BLaER1 treated with 17β-estradiol and CSF1 and Interleukin-3, amounts not matched to agents 10 nM and 100 nM (cell line): ENCODE data around the gene UTP20.

Experiments
- H3K27ac ChIP-seq, 11 experiments: shearing (Covaris generic); formaldehyde crosslinking; 2 replicates each; pipeline ENCODE4 v1.8.1; 2022
- H3K27me3 ChIP-seq, 11 experiments: shearing (Covaris generic); formaldehyde crosslinking; 2 replicates each; pipeline ENCODE4 v1.8.1; 2022
- H3K36me3 ChIP-seq, 11 experiments: shearing (Covaris generic); formaldehyde crosslinking; 2 replicates each; pipeline ENCODE4 v1.8.1; 2022
- H3K4me1 ChIP-seq, 10 experiments: shearing (Covaris generic); formaldehyde crosslinking; 2 replicates each; pipeline ENCODE4 v1.8.1; 2022
- H3K4me2 ChIP-seq, 11 experiments: shearing (Covaris generic); formaldehyde crosslinking; 2 replicates each; pipeline ENCODE4 v1.8.1; 2022
- H3K4me3 ChIP-seq, 10 experiments: shearing (Covaris generic); formaldehyde crosslinking; 2 replicates each; pipeline ENCODE4 v1.8.1; 2022
- H3K9ac ChIP-seq, 11 experiments: shearing (Covaris generic); formaldehyde crosslinking; 2 replicates each; pipeline ENCODE4 v1.8.1; 2022
- H3K9me3 ChIP-seq, 11 experiments: shearing (Covaris generic); formaldehyde crosslinking; replicated peaks in 1 of 11; 2 replicates each; pipeline ENCODE4 v1.8.1; 2022
- H4K20me1 ChIP-seq, 11 experiments: shearing (Covaris generic); formaldehyde crosslinking; 2 replicates each; pipeline ENCODE4 v1.8.1; 2022
- Cebpa-rat ChIP-seq, 11 experiments: shearing (Covaris generic); IDR thresholded peaks; 2 replicates each; pipeline ENCODE4 v1.8.1; 2022

The UTP20 gene

DNA sequence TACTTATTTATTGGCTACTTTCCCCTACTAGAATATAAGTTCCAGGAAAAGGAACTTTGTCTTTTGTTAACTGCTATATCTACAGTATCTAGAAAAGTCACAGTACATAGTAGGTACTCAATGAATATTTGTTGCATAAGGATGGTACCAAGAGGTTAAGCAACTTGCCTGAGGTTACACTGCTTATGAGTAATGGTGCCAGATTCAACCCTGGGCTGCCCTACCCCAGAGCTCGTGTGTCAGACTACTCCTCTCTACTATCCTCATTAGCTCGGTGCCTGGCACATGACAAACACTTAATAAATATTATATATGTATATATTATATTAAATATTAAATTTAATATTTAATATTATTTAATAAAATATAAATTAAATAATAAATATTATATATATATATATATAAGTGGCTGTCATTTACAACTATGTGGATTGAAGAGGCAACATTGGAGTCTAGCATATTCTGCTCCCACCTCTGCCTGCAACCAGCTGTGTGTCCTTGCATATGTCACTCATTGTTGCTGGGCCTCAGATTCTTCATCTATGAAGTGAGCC lies 25.4 kb downstream of the UTP20 start:
- no peak overlapping the region for H3K4me3 ChIP-seq
- H3K4me1 ChIP-seq, result no peaks in the 10 kb centered on the region
- no peaks in the 10 kb centered on the region for H3K9me3 ChIP-seq
- no peak overlapping the region for H3K9ac ChIP-seq
- peaks cover 0 to 9% (median 0%) of the 10 kb centered on the region in 11 experiments; a peak in 2 of 22 replicates for H4K20me1 ChIP-seq
- no peaks in the 10 kb centered on the region for H3K27me3 ChIP-seq
- peaks cover 80 to 100% (median 98%) of the 10 kb centered on the region in 11 experiments for H3K36me3 ChIP-seq
- no peak overlapping the region for H3K4me2 ChIP-seq
- no peak overlapping the region for H3K27ac ChIP-seq
- TF ChIP-seq Cebpa-rat (IDR thresholded peaks at IDR 0.05), result no peak

DNA sequence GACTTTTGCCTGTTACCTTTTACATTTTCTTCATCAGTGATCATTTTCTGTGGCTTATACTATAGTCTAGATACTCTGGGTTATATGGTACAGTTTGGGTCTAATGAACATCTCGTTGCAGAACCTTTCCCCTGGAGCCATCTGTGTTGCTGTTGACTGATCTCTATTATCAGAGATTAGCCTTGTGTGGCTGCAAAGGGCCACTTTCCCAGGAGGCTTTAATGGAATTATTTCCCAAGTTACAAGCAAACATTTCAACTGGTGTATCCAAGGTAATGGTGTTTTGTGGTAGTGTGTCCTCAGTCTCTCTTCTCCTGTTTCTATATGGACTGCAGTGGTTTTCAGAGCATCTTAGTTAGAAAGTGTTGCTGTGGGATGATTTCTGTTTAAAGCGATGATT lies 25.9 kb downstream of the UTP20 start:
- peaks cover 77 to 100% (median 98%) of the 10 kb centered on the region in 11 experiments for H3K36me3 ChIP-seq

GRCh38 chr12:101322480-101322879 lies 42.6 kb downstream of the UTP20 start:
- Histone ChIP-seq H3K4me3 (no peak overlapping the region), H3K27ac (no peak overlapping the region), H3K4me2 (no peak overlapping the region), H4K20me1 (peaks cover 0 to 3% (median 0%) of the 10 kb centered on the region in 11 experiments; a peak in 1 of 22 replicates), H3K9me3 (no peaks in the 10 kb centered on the region), H3K9ac (no peak overlapping the region), H3K27me3 (no peaks in the 10 kb centered on the region), H3K4me1 (peaks cover 0 to 9% (median 3%) of the 10 kb centered on the region in 10 experiments; a peak in 8 of 20 replicates), H3K36me3 (peaks cover 6 to 100% (median 78%) of the 10 kb centered on the region in 11 experiments)
- no peak for TF ChIP-seq Cebpa-rat (IDR thresholded peaks at IDR 0.05)

More for the DNA sequence above, 25.9 kb downstream of the UTP20 start:
- H3K27ac ChIP-seq, result no peak overlapping the region
- H3K4me1 ChIP-seq, result no peaks in the 10 kb centered on the region
- no peak overlapping the region for H3K9ac ChIP-seq
- H4K20me1 ChIP-seq, result peaks cover 0 to 9% (median 0%) of the 10 kb centered on the region in 11 experiments; a peak in 2 of 22 replicates
- H3K4me2 ChIP-seq, result no peak overlapping the region
- TF ChIP-seq Cebpa-rat (IDR thresholded peaks at IDR 0.05), result no peak
- H3K4me3 ChIP-seq, result no peak overlapping the region
- no peaks in the 10 kb centered on the region for H3K9me3 ChIP-seq
- H3K27me3 ChIP-seq, result no peaks in the 10 kb centered on the region

DNA sequence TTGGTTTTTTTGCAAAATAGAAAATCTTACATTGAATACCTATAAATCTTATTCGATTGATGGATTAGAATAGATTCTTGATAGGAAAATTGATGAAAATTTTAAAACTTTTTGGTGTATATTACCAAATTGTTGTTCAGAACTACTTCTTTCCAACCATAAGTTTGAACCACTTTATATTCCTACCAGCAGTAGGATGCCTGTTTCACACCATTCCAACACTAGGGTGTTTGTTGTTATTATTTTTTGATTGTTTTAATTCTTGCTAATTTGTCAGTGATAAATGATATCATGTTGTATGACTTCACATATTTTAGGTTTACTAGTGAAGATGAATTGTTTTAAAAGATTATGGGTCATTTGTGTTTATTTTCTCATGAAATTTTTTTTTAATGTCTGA lies 43.4 kb downstream of the UTP20 start:
- TF ChIP-seq Cebpa-rat (IDR thresholded peaks at IDR 0.05), result no peak
- no peak overlapping the region for H3K9ac ChIP-seq
- H3K27me3 ChIP-seq, result no peaks in the 10 kb centered on the region
- peaks cover 0 to 9% (median 3%) of the 10 kb centered on the region in 10 experiments; a peak in 8 of 20 replicates for H3K4me1 ChIP-seq
- H3K36me3 ChIP-seq, result peaks cover 13 to 100% (median 78%) of the 10 kb centered on the region in 11 experiments
- H3K4me2 ChIP-seq, result no peak overlapping the region
- H3K9me3 ChIP-seq, result no peaks in the 10 kb centered on the region
- H4K20me1 ChIP-seq, result peaks cover 0 to 3% (median 0%) of the 10 kb centered on the region in 11 experiments; a peak in 1 of 22 replicates
- H3K4me3 ChIP-seq, result no peak overlapping the region
- H3K27ac ChIP-seq, result no peak overlapping the region

GRCh38 chr12:101325590-101325989 lies 45.7 kb downstream of the UTP20 start:
- peaks cover 36 to 100% (median 80%) of the 10 kb centered on the region in 11 experiments for H3K36me3 ChIP-seq
- no peak overlapping the region for H3K9ac ChIP-seq
- H4K20me1 ChIP-seq, result peaks cover 0 to 3% (median 0%) of the 10 kb centered on the region in 11 experiments; a peak in 1 of 22 replicates

GRCh38 chr12:101327051-101327450 lies 47.1 kb downstream of the UTP20 start:
- no peak overlapping the region for H3K4me2 ChIP-seq
- no peaks in the 10 kb centered on the region for H3K9me3 ChIP-seq
- peaks cover 42 to 100% (median 79%) of the 10 kb centered on the region in 11 experiments for H3K36me3 ChIP-seq

More at GRCh38 chr12:101325590-101325989, 45.7 kb downstream of the UTP20 start:
- Histone ChIP-seq H3K27ac (no peak overlapping the region), H3K27me3 (no peaks in the 10 kb centered on the region), H3K4me3 (no peak overlapping the region), H3K4me1 (no peaks in the 10 kb centered on the region), H3K9me3 (no peaks in the 10 kb centered on the region), H3K4me2 (no peak overlapping the region)
- no peak for TF ChIP-seq Cebpa-rat (IDR thresholded peaks at IDR 0.05)

GRCh38 chr12:101327546-101327945 lies 47.6 kb downstream of the UTP20 start:
- Histone ChIP-seq H3K9ac (no peak overlapping the region), H3K27ac (no peak overlapping the region), H3K4me2 (no peak overlapping the region), H3K4me3 (no peak overlapping the region), H3K4me1 (no peaks in the 10 kb centered on the region), H4K20me1 (peaks cover 0 to 3% (median 0%) of the 10 kb centered on the region in 11 experiments; a peak in 1 of 22 replicates), H3K36me3 (peaks cover 47 to 100% (median 80%) of the 10 kb centered on the region in 11 experiments), H3K9me3 (no peaks in the 10 kb centered on the region), H3K27me3 (no peaks in the 10 kb centered on the region)
- no peak for TF ChIP-seq Cebpa-rat (IDR thresholded peaks at IDR 0.05)

More at GRCh38 chr12:101327051-101327450, 47.1 kb downstream of the UTP20 start:
- Histone ChIP-seq H3K27me3 (no peaks in the 10 kb centered on the region), H3K4me3 (no peak overlapping the region), H3K9ac (no peak overlapping the region), H3K4me1 (no peaks in the 10 kb centered on the region), H4K20me1 (peaks cover 0 to 3% (median 0%) of the 10 kb centered on the region in 11 experiments; a peak in 1 of 22 replicates), H3K27ac (no peak overlapping the region)
- TF ChIP-seq Cebpa-rat (IDR thresholded peaks at IDR 0.05), result no peak

GRCh38 chr12:101328917-101329316 lies 49.0 kb downstream of the UTP20 start:
- peaks cover 56 to 100% (median 87%) of the 10 kb centered on the region in 11 experiments for H3K36me3 ChIP-seq
- H3K4me2 ChIP-seq, result no peak overlapping the region
- no peak for TF ChIP-seq Cebpa-rat (IDR thresholded peaks at IDR 0.05)

DNA sequence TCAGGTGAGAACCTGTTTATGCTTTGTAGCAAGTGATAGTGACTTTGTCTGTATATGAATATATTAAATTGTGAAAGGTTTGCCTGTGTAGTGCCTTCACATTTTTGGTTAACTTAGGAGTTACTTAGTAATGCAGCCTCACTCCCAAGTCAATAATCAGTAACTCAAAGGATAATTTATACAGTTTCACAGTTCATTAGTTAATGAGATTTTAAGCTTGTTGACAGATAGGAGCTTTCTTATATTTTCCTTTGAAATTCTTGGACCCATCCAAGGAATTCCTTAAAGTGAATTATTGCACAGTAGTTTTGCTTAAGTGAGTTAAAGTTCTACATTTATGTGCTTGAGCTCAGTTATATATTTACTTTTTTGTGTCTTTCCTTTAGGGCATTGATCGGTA lies 50.7 kb downstream of the UTP20 start:
- H3K4me1 ChIP-seq, result no peaks in the 10 kb centered on the region
- 0 out of 22 replicates have a peak, but pooled peaks cover 0 to 3% (median 0%) of the 10 kb centered on the region in 11 experiments for H4K20me1 ChIP-seq
- no peak overlapping the region for H3K4me2 ChIP-seq
- H3K9ac ChIP-seq, result no peak overlapping the region
- TF ChIP-seq Cebpa-rat (IDR thresholded peaks at IDR 0.05), result no peak
- no peak overlapping the region for H3K27ac ChIP-seq
- no peaks in the 10 kb centered on the region for H3K27me3 ChIP-seq
- H3K36me3 ChIP-seq, result peaks cover 61 to 100% (median 86%) of the 10 kb centered on the region in 11 experiments
- no peaks in the 10 kb centered on the region for H3K9me3 ChIP-seq
- H3K4me3 ChIP-seq, result no peak overlapping the region

More at GRCh38 chr12:101328917-101329316, 49.0 kb downstream of the UTP20 start:
- Histone ChIP-seq H3K9me3 (no peaks in the 10 kb centered on the region), H3K9ac (no peak overlapping the region), H3K27ac (no peak overlapping the region), H3K4me3 (no peak overlapping the region), H3K4me1 (no peaks in the 10 kb centered on the region), H4K20me1 (peaks cover 0 to 3% (median 0%) of the 10 kb centered on the region in 11 experiments; a peak in 1 of 22 replicates), H3K27me3 (no peaks in the 10 kb centered on the region)
